22Rv1 (cell line): Measurements from ENCODE around the gene NT5DC2.
A peak's percentile ranks its signal among the peaks of the same experiment; 100 is the strongest.
"Not testable (repeated sequence)": the region's sequence is repeated elsewhere in the genome, so short reads cannot be mapped to it uniquely, and the experiment has no call there.

Experiments
- H3K27ac ChIP-seq: fragments of 450-650 bp; 2 replicates; pipeline ENCODE4 v1.5.1; 2017
- CTCF ChIP-seq: fragments of 450-650 bp; IDR thresholded peaks from 2 replicates; pipeline ENCODE4 v1.5.1; 2017; ENCODE audit warnings: mild to moderate bottlenecking
- ZFX ChIP-seq: fragments of 450-650 bp; IDR thresholded peaks from 2 replicates; pipeline ENCODE4 v1.6.1; 2017; ENCODE audit warnings: antibody characterized with exemption, borderline replicate concordance

Gene NT5DC2

GRCh38 chr3:52527039-52527731 lies 6.5 kb downstream of the NT5DC2 start:
- no peak overlapping the region for H3K27ac ChIP-seq
- no peak for TF ChIP-seq ZFX
- no peak for TF ChIP-seq CTCF

- not testable (repeated sequence) for H3K27ac ChIP-seq
Measured at GRCh38 chr3:52526671-52527038, 7.0 kb downstream of the NT5DC2 start.

- H3K27ac ChIP-seq = peak overlapping the region; percentile 34
Measured at GRCh38 chr3:52525680-52526561, 7.7 kb downstream of the NT5DC2 start.

GRCh38 chr3:52524752-52525679 lies 8.6 kb downstream of the NT5DC2 start:
- H3K27ac ChIP-seq = peak overlapping the region; percentile 34
- TF ChIP-seq CTCF (no peak), ZFX (no peak)

More at GRCh38 chr3:52525680-52526561, 7.7 kb downstream of the NT5DC2 start:
- TF ChIP-seq CTCF (no peak), ZFX (no peak)

- no peak overlapping the region for H3K27ac ChIP-seq
- no peak for TF ChIP-seq ZFX
- no peak for TF ChIP-seq CTCF
Measured at GRCh38 chr3:52524258-52524751, 9.4 kb downstream of the NT5DC2 start.

GRCh38 chr3:52523386-52524257 lies 10.0 kb downstream of the NT5DC2 start:
- no peak overlapping the region for H3K27ac ChIP-seq
- no peak for TF ChIP-seq ZFX
- no peak for TF ChIP-seq CTCF
